HL-60/S4 (cell line): Measurements from ENCODE around the gene NDUFAF5.

ENCODE experiments used
- in situ Hi-C: fragments of 300-500 bp; cut with MboI; formaldehyde crosslinking; loops from 2 replicates; pipeline ENCODE4 v1.14.3; 2022; ENCODE audit warnings: low sequenced_read_pairs

NDUFAF5 gene

GRCh38 chr20:13819885-13820645 is 35.2 kb downstream of the NDUFAF5 start:
- in situ Hi-C loops, result loop anchor here (10.0 kb wide), 2 partner anchors 135 to 235 kb away; no protein-coding TSS in a partner anchor

GRCh38 chr20:13821876-13822275 is 37.0 kb downstream of the NDUFAF5 start:
- in situ Hi-C loops, result loop anchor here (10.0 kb wide), 1 partner anchor 133 kb away; no protein-coding TSS in a partner anchor

DNA sequence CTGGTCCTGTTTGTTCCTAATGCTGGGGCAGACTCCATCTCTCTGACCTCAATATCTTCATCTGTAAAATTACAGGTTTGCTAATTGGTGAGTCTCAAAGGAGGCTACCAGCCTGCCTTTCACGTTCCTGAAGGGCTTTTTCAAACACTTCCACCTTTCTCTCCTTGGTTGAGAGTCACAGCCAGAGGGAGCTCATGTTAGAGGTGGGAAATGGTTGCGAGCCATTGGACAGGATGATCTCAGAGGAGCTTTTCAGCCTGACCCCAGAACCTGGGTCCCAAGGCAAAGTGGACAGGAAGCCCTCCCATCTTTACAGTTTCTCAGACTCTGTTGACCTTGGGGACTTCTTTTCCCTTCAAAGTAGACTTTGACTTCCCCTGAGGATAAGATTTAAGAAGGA is 37.6 kb downstream of the NDUFAF5 start:
- in situ Hi-C loops, result loop anchor here (10.0 kb wide), 1 partner anchor 132 kb away; no protein-coding TSS in a partner anchor

GRCh38 chr20:13824459-13824858 is 39.6 kb downstream of the NDUFAF5 start:
- in situ Hi-C loops, result loop anchor here (10.0 kb wide), 1 partner anchor 130 kb away; no protein-coding TSS in a partner anchor

GRCh38 chr20:13825465-13825864 is 40.6 kb downstream of the NDUFAF5 start:
- in situ Hi-C loops, result loop anchor here (10.0 kb wide), 1 partner anchor 129 kb away; no protein-coding TSS in a partner anchor

- in situ Hi-C loops, result no loop called here
These were observed 46.6 kb downstream of the NDUFAF5 start for GRCh38 chr20:13831476-13831875.

DNA sequence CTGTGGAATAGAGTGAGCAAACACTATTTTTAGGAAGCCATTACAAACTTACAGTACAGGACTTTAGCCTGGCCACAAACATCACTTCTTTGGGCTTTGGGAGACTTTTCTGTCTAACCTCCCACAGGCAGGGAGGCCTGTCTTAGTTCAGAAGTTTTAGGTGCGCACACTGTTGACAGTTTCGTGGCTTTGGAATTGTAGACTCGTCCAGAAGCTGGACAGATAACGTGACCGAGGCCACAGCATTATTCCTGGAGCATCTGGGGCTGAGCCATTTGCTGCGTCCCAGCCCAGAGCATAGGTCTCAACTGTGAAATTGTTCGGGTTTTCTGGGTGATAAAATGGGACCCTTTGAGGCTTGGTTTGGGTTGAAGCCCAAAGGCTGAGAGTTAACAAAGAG is 53.8 kb downstream of the NDUFAF5 start:
- in situ Hi-C loops, result no loop called here

DNA sequence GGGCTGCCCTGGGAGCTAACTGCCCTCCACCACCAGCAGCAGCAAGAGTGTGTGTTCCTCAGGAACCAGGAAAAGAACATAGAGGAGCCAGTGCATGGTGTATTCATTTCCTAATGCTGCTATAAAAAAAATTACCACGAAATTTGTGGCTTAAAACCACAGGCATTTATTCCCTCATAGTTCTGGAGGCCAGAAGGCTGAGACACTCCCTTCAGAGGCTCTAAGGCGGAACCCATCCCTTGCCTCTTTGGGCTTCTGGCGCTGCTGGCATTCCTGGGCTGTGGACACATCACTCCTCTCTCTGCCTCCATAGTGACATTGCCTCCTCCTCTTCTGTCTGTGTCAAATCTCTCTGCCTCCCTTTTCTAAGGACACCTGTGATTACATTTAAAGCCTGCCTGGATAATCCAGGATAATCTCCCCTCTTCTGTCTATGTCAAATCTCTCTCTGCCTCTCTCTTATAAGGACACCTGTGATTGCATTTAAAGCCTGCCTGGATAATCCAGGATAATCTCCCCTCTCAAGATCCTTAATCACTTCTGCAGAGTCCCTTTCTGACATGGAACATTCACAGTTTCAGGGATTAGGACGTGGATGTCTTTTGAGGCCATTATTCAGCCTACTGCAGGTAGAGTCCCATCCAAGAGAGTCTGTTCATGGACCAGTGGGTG is 54.7 kb downstream of the NDUFAF5 start:
- in situ Hi-C loops, result no loop called here

GRCh38 chr20:13840093-13840465 is 55.3 kb downstream of the NDUFAF5 start:
- in situ Hi-C loops, result no loop called here

DNA sequence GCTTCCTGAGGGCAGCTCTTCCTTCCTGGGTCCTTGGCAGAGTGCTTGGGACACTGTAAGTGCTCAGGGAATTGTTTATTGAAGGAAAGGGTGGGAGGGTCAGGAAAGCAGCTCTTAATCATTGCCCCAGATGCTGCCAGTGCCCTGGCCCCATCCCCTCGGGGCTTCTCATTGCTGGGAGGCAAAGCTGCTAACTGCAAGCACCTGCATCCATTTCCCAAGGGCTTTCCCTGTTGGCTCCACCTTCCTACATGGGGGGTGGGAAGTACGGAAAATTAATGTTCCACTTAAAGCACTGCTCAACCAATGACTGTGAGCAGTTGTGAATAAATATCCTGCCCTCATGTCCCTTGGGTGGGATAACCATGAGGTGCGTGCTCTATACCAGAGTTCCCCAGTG is 56.4 kb downstream of the NDUFAF5 start:
- in situ Hi-C loops, result no loop called here

- in situ Hi-C loops, result no loop called here
These were observed 59.5 kb downstream of the NDUFAF5 start for GRCh38 chr20:13844296-13844695.

DNA sequence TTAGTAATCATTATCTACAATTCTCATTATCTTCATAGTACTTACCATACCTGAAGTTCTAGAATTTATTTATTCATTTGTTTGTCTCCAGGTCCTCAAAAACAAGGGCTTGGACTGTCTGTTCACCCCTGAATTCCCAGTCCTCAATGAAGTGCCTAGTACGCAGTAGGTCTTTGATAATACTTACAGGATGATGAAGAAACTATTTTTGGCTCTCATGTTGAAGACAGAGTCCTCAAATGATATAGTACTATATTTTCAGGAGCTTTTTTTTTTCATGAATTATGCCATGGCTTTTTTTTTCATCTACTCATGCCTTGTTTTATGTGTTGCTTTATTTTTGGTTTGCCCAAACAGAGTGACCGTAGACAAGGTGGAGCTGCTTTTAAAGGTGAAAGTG is 66.5 kb downstream of the NDUFAF5 start:
- in situ Hi-C loops, result no loop called here

- in situ Hi-C loops, result no loop called here
These were observed 67.5 kb downstream of the NDUFAF5 start for GRCh38 chr20:13852306-13852705.

GRCh38 chr20:13855613-13856012 is 70.8 kb downstream of the NDUFAF5 start:
- in situ Hi-C loops, result no loop called here

DNA sequence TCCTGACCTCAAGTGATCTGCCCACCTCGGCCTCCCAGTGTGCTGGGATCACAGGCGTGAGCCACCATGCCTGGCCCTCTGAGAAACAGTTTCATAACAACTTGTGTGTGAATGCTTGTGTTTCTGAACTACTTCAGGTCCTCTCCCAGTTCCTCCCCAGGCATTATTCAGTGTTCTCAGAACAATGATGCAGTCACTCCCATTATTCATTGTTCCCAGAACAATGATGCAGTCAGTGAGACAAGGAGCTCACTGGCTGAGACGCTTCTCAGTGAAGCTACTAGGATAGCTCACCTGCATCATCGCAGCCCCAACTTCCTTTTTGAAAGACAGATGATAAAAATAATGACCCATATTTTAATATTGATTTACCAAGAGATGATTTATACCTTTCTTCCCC is 71.5 kb downstream of the NDUFAF5 start:
- in situ Hi-C loops, result no loop called here

- in situ Hi-C loops, result no loop called here
These were observed 72.5 kb downstream of the NDUFAF5 start for GRCh38 chr20:13857304-13857703.

GRCh38 chr20:13857961-13858360 is 73.1 kb downstream of the NDUFAF5 start:
- in situ Hi-C loops, result no loop called here

GRCh38 chr20:13858439-13858838 is 73.6 kb downstream of the NDUFAF5 start:
- in situ Hi-C loops, result no loop called here

DNA sequence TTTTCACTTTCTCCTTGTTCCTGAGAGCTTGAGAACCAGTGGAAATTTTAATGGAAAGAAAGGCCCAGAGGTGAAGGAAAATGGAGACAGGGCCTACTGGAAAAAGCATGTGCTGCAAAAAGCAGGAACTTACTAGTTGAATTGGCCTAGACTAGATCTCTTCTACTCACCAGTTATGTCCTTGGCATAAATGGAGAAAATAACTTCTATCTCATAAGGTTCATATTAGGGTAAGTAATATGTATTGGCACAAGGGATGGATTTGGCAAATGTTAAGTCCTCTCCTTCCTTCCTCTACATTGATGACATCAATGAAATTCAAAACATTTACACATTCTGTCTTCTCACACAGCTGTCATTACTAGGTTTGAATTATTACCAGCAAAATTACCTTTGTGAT is 74.0 kb downstream of the NDUFAF5 start:
- in situ Hi-C loops, result no loop called here

DNA sequence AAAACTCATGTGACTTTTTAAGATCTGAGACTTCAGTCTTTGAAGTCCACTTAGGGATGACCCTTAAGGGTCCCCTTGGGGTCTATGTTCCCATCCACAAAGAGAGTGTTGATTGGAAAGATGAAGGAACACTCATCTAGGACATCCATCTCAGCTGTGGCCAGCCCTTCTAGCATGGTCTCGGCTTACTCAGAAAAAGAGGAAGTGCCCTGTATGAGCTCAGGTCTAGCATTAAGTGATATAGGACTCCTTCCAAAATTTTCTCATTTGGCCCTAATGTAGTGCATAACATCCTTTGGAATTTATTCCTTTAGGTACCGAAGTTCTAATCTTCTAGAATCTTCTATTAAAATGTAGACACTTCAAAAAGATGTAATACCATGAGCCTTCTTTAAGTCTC is 77.4 kb downstream of the NDUFAF5 start:
- in situ Hi-C loops, result no loop called here

- in situ Hi-C loops, result no loop called here
These were observed 78.4 kb downstream of the NDUFAF5 start for GRCh38 chr20:13863244-13863643.

GRCh38 chr20:13865156-13865555 is 80.3 kb downstream of the NDUFAF5 start:
- in situ Hi-C loops, result no loop called here
